HG02623 (cell line): ENCODE data around the gene JADE1.

Experiments used
- ATAC-seq: cut with Tn5 transposase; IDR thresholded peaks from one replicate; pipeline ENCODE4 v1.9.1; 2021; ENCODE audit warnings: moderate library complexity; ENCODE audit not compliant: unreplicated experiment

The JADE1 gene

DNA sequence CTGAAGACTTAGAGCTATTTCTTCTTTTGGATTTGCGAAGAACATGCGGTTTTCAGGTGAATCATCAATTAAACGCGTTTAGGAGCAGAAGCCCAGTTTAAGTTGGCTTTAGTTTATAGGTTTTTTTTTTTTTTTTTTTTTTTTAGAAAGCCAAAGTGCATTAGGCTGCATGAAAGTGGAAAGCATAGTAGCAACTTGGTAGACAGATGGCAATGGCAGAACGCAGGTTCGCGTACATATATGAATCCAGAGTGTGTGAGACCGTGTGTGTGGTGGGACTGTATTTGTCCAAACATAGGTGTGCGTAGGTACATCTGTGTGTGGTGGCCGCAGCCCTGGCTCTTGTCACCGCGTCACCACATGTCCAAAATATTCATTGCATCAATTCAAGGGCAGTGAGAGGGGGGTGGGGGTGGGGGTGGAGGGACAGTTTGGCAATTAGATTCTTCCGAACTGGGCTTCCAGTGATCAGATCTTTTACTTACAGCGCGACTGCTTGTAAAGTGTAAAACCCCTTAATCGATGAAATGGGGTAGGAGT is 901 bp downstream of the JADE1 start:
- ATAC-seq: no peak

DNA sequence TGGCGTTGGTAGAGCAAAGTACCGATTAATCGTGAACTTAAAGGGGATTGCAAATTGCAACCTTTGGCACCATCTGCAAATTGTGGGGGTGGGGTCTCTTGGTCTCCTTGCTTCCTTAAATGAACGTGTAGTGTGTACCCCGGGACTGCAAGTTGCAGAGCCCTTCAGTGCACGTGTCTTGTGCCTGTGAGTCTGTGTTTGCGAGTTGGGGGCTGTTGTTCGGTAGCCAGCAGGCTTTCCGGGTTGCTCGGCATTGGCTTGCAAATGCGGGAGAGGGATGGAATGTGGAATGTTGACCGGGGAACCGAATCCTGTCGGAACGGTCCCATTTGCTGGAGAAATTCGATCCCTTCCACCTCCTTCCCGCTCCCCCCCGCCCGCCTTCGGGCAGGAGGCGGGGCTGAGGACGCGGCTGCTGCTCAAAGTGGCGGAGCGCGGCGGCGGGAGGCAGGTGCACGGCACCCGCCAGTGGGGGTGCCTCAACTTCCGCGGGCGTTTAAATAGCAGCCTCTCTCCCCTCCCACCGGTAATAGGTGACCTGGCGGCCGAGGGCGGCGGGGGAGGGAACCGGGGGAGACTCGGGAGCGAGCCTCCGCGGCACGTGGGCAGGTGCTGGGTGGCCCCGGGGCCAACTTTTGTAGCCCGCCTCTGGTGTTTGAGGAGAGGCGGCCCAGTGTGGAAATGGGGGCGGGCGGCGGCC is 1.5 kb downstream of the JADE1 start:
- ATAC-seq: peak; percentile 39

GRCh38 chr4:128811571-128812441 is 2.3 kb downstream of the JADE1 start:
- ATAC-seq: peak; percentile 43

- peak; percentile 1 for ATAC-seq
Observed at GRCh38 chr4:128812442-128813235, 3.1 kb downstream of the JADE1 start.

GRCh38 chr4:128813965-128814364 is 4.5 kb downstream of the JADE1 start:
- ATAC-seq: no peak

- no peak for ATAC-seq
Observed at GRCh38 chr4:128818442-128818841, 8.9 kb downstream of the JADE1 start.

GRCh38 chr4:128819082-128819742 is 9.7 kb downstream of the JADE1 start:
- ATAC-seq: no peak

DNA sequence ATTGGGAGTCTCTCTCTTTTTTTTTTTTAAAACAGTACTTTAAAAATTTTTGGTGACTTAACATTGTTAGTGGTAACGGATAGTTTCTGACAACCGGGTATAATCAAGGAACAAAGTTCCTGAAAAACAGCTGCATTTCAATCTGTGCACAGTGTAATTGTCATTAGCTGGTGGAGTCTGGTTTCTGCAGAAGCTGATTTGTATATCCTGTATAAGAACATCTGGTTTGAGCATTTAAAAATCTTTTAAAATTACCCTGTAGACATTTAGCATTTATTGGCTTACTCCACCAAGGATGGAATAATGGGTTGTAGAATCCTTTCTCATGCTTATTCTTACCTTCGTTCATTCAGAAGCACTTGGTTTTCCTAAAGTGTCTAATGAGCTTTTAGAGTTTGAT is 11.2 kb downstream of the JADE1 start:
- no peak for ATAC-seq

GRCh38 chr4:128821151-128821550 is 11.7 kb downstream of the JADE1 start:
- ATAC-seq: no peak

GRCh38 chr4:128823025-128823661 is 13.6 kb downstream of the JADE1 start:
- ATAC-seq: no peak

GRCh38 chr4:128825226-128825625 is 15.7 kb downstream of the JADE1 start:
- no peak for ATAC-seq

GRCh38 chr4:128827296-128827695 is 17.8 kb downstream of the JADE1 start:
- peak; percentile 35 for ATAC-seq

- ATAC-seq: no peak
Observed at GRCh38 chr4:128830906-128831503, 21.5 kb downstream of the JADE1 start.

DNA sequence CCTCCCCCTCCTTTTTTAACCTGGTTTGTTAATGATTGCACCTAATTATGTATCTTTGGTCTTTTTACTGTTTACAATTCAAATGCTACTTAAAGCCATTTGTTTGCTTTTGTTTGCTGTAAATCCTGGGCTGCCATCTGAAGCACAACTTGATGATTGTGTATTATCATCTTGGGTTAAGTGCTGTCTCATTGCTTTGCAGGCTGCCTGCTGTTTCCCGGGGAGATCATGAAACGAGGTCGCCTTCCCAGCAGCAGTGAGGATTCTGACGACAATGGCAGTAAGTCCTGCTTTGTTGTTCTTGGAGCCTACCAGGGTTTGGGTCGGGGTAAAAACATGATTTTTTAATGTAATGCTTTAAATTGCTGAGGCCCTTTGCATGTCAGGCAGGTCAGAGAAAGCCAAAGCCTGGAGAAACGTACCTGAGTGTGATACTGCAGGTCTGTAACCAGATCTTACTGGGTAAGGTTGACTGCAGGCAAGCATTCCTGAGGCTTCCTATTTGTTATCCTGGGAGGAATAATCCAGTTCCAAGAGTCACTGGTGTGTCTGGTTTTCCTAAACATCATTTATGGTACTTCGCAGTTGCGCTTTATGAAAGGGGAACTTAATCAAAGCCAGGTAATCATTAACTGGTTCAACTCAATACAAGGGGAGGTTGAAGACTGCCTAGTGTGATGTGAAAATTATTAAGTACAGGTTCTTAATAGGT is 22.2 kb downstream of the JADE1 start:
- ATAC-seq: no peak

GRCh38 chr4:128832243-128832625 is 22.7 kb downstream of the JADE1 start:
- ATAC-seq: no peak

DNA sequence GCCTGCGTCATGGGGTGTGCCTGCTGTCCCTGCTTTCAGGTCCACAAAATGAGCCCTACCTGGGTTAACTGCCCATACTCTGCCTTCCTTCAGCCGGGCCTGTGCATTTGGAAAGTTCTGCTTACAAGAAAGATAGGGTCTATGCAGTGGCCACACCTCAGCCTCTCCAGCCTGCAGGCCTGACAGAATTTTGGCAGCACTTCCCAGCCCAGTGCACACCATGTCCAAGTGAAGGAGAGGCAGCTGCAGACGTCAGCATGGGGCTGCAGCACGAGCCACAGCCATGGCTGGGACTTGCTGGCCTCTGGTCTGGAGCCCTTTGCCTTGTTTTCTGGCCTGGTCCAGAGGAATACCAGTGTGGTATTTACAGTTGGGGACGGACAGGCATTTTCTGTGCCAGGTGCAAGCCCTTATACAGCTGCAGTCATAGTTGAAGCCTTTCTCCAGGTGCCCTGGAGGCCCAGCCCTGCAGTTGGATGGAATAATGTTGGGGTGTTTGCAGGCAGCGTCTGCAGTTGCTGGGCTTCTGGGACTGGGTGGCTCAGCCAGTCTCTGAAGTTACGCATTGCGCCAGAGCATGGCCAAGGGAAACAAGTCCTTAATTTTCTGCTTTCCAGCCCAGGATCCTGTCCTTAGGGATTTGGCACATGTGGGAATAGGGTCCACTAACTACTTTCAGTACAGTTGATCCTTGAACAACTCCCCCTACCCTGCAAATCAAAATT is 26.2 kb downstream of the JADE1 start:
- no peak for ATAC-seq

DNA sequence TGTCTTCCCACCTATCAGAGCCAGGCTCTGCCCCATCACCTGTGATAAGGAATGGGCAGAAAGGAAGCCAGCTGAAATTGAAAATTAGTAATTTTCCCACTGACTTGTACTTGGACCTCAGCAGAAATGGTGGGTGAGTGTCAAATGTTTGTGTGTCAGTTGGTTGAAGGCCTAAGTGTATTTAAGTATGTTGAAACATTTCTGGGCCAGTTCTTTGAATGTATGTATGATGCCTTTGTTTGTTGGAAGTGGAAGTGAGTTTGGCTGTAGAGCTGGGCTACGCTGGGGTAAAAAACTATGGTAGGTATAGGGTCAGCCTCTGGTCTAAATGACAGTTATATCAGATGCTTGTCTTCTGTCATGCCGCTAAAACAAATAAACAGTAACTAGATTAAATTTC is 27.7 kb downstream of the JADE1 start:
- ATAC-seq: no peak

DNA sequence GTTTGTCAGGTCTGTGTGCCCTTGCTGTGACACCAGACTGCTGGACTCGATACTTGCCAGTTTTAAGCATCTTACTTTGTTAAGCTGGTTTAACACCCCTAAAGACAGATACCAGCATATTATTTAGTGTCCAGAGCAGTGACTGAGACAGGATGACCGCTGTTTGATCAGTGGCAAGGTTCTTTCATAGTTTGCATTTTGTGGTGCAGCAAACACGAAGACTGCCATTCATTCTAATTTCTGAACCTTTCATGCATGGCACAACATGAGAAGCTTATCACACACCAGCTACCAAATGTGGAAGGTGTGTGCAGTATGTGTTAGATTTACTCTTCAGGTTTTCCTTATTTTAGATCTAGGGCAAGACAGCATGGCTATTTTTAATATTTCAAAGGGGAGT is 28.2 kb downstream of the JADE1 start:
- ATAC-seq: no peak
